Aortic smooth muscle cell (primary cell): ENCODE measurements around the gene CCL8. TPM values are rescaled to one million over a fixed set of nuclear protein-coding genes. Genes with fewer than 3 reads are reported as not detected.

Source experiments
- total RNA-seq: library from RNA; depleted of rRNA; stranded (reverse); fragments of >200 nt; gene quantifications from 2 replicates; pipeline ENCODE4 v1.2.3, GENCODE V29; 2014

Gene CCL8
- not detected in 2 replicates for total RNA-seq

GRCh38 chr17:34319039-34319483, at the start of gene CCL8:
TSS of gene CCL8 (plus strand) at chr17:34319435. CDS start at chr17:34319502, 67 bp downstream.

GRCh38 chr17:34269969-34270368, 49.3 kb upstream of the CCL8 start, which contains the start of gene CCL7:
TSS of gene CCL7 (plus strand) at chr17:34270221. CDS start at chr17:34270291, 70 bp downstream.

GRCh38 chr17:34285286-34285792, 33.9 kb upstream of the CCL8 start, which contains the start of gene CCL11:
TSS of gene CCL11 (plus strand) at chr17:34285742. CDS start at chr17:34285809, 67 bp downstream.

GRCh38 chr17:34356194-34356593, 37.0 kb downstream of the CCL8 start, which contains the start of gene CCL13:
TSS of gene CCL13 (plus strand) at chr17:34356480. CDS start at chr17:34356527, 47 bp downstream.

GRCh38 chr17:34363183-34363661, 44.0 kb downstream of the CCL8 start, which contains the start of gene CCL1:
TSS of gene CCL1 (minus strand) at chr17:34363233. CDS start at chr17:34363161, 72 bp downstream.

Other genes starting within 250 kb of the CCL8 start
- gene CCL2, start 64.2 kb upstream of the CCL8 start, total RNA-seq, result 41.4 and 103 TPM in 2 replicates
- 0.19 TPM in 1 of 2 replicates, not detected in the other for gene CCL7, start 49.2 kb upstream of the CCL8 start, total RNA-seq
- not detected in 2 replicates for gene CCL11, start 33.7 kb upstream of the CCL8 start, total RNA-seq
- gene CCL13, start 37.0 kb downstream of the CCL8 start, total RNA-seq, result not detected in 2 replicates
- gene CCL1, start 43.8 kb downstream of the CCL8 start, total RNA-seq, result not detected in 2 replicates